ENCODE measurements around the gene RPA3.

RPA3 gene

GRCh38 chr7:7739204-7740036 is 21.0 kb upstream of the RPA3 start:
- no peak for TF ChIP-seq CTCF (IDR thresholded peaks at IDR 0.05; ENCODE audit: borderline replicate concordance, extremely low read depth, low read length, poor library complexity, severe bottlenecking)
- TF ChIP-seq EZH2 (IDR thresholded peaks at IDR 0.05; ENCODE audit: borderline replicate concordance, low read depth, low read length, severe bottlenecking) = no peak
- Histone ChIP-seq H3K36me3 (ENCODE audit: insufficient read depth, low read length) (no peaks in the 10 kb centered on the region), H3K27me3 (ENCODE audit: insufficient read depth, low read length, poor library complexity) (no peaks in the 10 kb centered on the region), H3K9me3 (ENCODE audit: insufficient read depth, low read length, severe bottlenecking) (no peaks in the 10 kb centered on the region), H4K20me1 (ENCODE audit: insufficient read depth, low read length) (no peaks in the 10 kb centered on the region), H3K9ac (ENCODE audit: low read depth, low read length) (no peak overlapping the region), H3K27ac (ENCODE audit: low read length) (no peak overlapping the region), H2AFZ (ENCODE audit: low read depth, low read length) (no peak overlapping the region), H3K4me2 (ENCODE audit: insufficient read depth, low read length) (no peak overlapping the region), H3K4me3 (ENCODE audit: low read depth in 1 of 2, low read length in 2 of 2) (no peak overlapping the region), H3K4me1 (ENCODE audit: insufficient read depth, low read length) (peaks cover 14% of the 10 kb centered on the region; the same call in 1 of the 2 replicates), H3K79me2 (ENCODE audit: insufficient read depth, low read length) (no peaks in the 10 kb centered on the region)
- ATAC-seq (ENCODE audit: insufficient read depth, low read depth) = 0 out of 3 replicates have a peak, but pooled peaks have one; percentile 29
- DNase-seq = no peak

GRCh38 chr7:7738622-7739021 is 20.2 kb upstream of the RPA3 start:
- no peak overlapping the region for H3K9ac ChIP-seq (ENCODE audit: low read depth, low read length)
- ATAC-seq (ENCODE audit: insufficient read depth, low read depth) = peak; percentile 54; the same call in 2 of the 3 replicates

GRCh38 chr7:7738177-7738576 is 19.8 kb upstream of the RPA3 start:
- no peak overlapping the region for H3K27ac ChIP-seq (ENCODE audit: low read length)
- H3K9ac ChIP-seq (ENCODE audit: low read depth, low read length) = no peak overlapping the region
- H2AFZ ChIP-seq (ENCODE audit: low read depth, low read length) = no peak overlapping the region
- no peaks in the 10 kb centered on the region for H3K27me3 ChIP-seq (ENCODE audit: insufficient read depth, low read length, poor library complexity)
- H3K4me1 ChIP-seq (ENCODE audit: insufficient read depth, low read length) = peaks cover 14% of the 10 kb centered on the region; the same call in 1 of the 2 replicates
- no peak overlapping the region for H3K4me3 ChIP-seq (ENCODE audit: low read depth in 1 of 2, low read length in 2 of 2)
- no peak for DNase-seq
- no peaks in the 10 kb centered on the region for H3K79me2 ChIP-seq (ENCODE audit: insufficient read depth, low read length)
- H3K36me3 ChIP-seq (ENCODE audit: insufficient read depth, low read length) = no peaks in the 10 kb centered on the region
- no peaks in the 10 kb centered on the region for H3K9me3 ChIP-seq (ENCODE audit: insufficient read depth, low read length, severe bottlenecking)
- H3K4me2 ChIP-seq (ENCODE audit: insufficient read depth, low read length) = no peak overlapping the region
- ATAC-seq (ENCODE audit: insufficient read depth, low read depth) = no peak
- TF ChIP-seq CTCF (IDR thresholded peaks at IDR 0.05; ENCODE audit: borderline replicate concordance, extremely low read depth, low read length, poor library complexity, severe bottlenecking) (no peak), EZH2 (IDR thresholded peaks at IDR 0.05; ENCODE audit: borderline replicate concordance, low read depth, low read length, severe bottlenecking) (no peak)
- no peaks in the 10 kb centered on the region for H4K20me1 ChIP-seq (ENCODE audit: insufficient read depth, low read length)

More at GRCh38 chr7:7738622-7739021, 20.2 kb upstream of the RPA3 start:
- H3K9me3 ChIP-seq (ENCODE audit: insufficient read depth, low read length, severe bottlenecking) = no peaks in the 10 kb centered on the region
- no peaks in the 10 kb centered on the region for H3K27me3 ChIP-seq (ENCODE audit: insufficient read depth, low read length, poor library complexity)
- no peak overlapping the region for H2AFZ ChIP-seq (ENCODE audit: low read depth, low read length)
- no peaks in the 10 kb centered on the region for H3K79me2 ChIP-seq (ENCODE audit: insufficient read depth, low read length)
- no peak for DNase-seq
- H3K36me3 ChIP-seq (ENCODE audit: insufficient read depth, low read length) = no peaks in the 10 kb centered on the region
- H3K4me1 ChIP-seq (ENCODE audit: insufficient read depth, low read length) = peaks cover 14% of the 10 kb centered on the region; the same call in 1 of the 2 replicates
- H4K20me1 ChIP-seq (ENCODE audit: insufficient read depth, low read length) = no peaks in the 10 kb centered on the region
- no peak overlapping the region for H3K27ac ChIP-seq (ENCODE audit: low read length)
- no peak overlapping the region for H3K4me3 ChIP-seq (ENCODE audit: low read depth in 1 of 2, low read length in 2 of 2)
- no peak overlapping the region for H3K4me2 ChIP-seq (ENCODE audit: insufficient read depth, low read length)
- TF ChIP-seq EZH2 (IDR thresholded peaks at IDR 0.05; ENCODE audit: borderline replicate concordance, low read depth, low read length, severe bottlenecking) (no peak), CTCF (IDR thresholded peaks at IDR 0.05; ENCODE audit: borderline replicate concordance, extremely low read depth, low read length, poor library complexity, severe bottlenecking) (no peak)
